HepG2 (cell line): ENCODE results near the gene NOTO. TPM values are rescaled to one million over a fixed set of nuclear protein-coding genes. Genes with fewer than 3 reads are reported as not detected.

Source experiments
- CBX5 ChIP-seq: sonication (generic); formaldehyde crosslinking; IDR thresholded peaks from 2 replicates; pipeline ENCODE4 v1.4.0; 2020; ENCODE audit warnings: missing genetic modification reagents, borderline replicate concordance
- CREB3 ChIP-seq: sonication (generic); formaldehyde crosslinking; IDR thresholded peaks from 2 replicates; pipeline ENCODE4 v1.5.0; 2020; ENCODE audit warnings: missing genetic modification reagents
- DPF2 ChIP-seq: sonication (generic); formaldehyde crosslinking; IDR thresholded peaks from 2 replicates; pipeline ENCODE4 v1.4.0; 2020; ENCODE audit warnings: mild to moderate bottlenecking, low read depth, missing genetic modification reagents, borderline replicate concordance
- HMG20B ChIP-seq: conservative IDR thresholded peaks from 2 replicates; pipeline ENCODE4 v1.6.1; 2016; ENCODE audit warnings: missing genetic modification reagents, missing compliant biosample characterization
- HMGXB4 ChIP-seq, 2 experiments: sonication (generic) in 1 of 2; formaldehyde crosslinking in 1 of 2; IDR thresholded peaks; 2 replicates each; pipeline versions ENCODE4 v1.4.0 to v1.6.1; 2018 to 2020; ENCODE audit warnings: missing genetic modification reagents in 2 of 2, borderline replicate concordance in 1 of 2, low read depth in 1 of 2, mild to moderate bottlenecking in 1 of 2, missing biosample characterization in 1 of 2
- HNRNPUL1 ChIP-seq: fragments of 200-400 bp; formaldehyde crosslinking; IDR thresholded peaks from 2 replicates; pipeline ENCODE4 v1.6.1; 2017; ENCODE audit warnings: low read depth, mild to moderate bottlenecking, low read length, moderate library complexity
- MEIS2 ChIP-seq: sonication (generic); formaldehyde crosslinking; IDR thresholded peaks from 2 replicates; pipeline ENCODE4 v1.9.0; 2021; ENCODE audit warnings: mild to moderate bottlenecking, missing genetic modification reagents
- MTF1 ChIP-seq: sonication (generic); formaldehyde crosslinking; IDR thresholded peaks from 2 replicates; pipeline ENCODE4 v1.5.0; 2020; ENCODE audit warnings: missing genetic modification reagents
- NFE2L1 ChIP-seq: sonication (generic); formaldehyde crosslinking; IDR thresholded peaks from 2 replicates; pipeline ENCODE4 v1.4.0; 2020; ENCODE audit warnings: missing genetic modification reagents, mild to moderate bottlenecking, borderline replicate concordance
- POGZ ChIP-seq: sonication (generic); formaldehyde crosslinking; IDR thresholded peaks from 2 replicates; pipeline ENCODE4 v1.4.0; 2020; ENCODE audit warnings: mild to moderate bottlenecking, missing genetic modification reagents
- POLR2A ChIP-seq, 2 experiments: IDR thresholded peaks; 2 replicates each; pipeline ENCODE4 v1.6.1; 2011; ENCODE audit warnings: low read depth in 2 of 2, low read length in 2 of 2, mild to moderate bottlenecking in 1 of 2, moderate library complexity in 1 of 2; ENCODE audit not compliant: insufficient read depth in 1 of 2
- RBM22 ChIP-seq: fragments of 200-400 bp; formaldehyde crosslinking; optimal IDR thresholded peaks from 2 replicates; pipeline ENCODE3; 2017; ENCODE audit warnings: mild to moderate bottlenecking, low read length, moderate library complexity
- SOX13 ChIP-seq, 3 experiments: fragments of 450-650 bp in 1 of 3; sonication (generic) in 1 of 3; formaldehyde crosslinking in 1 of 3; IDR thresholded peaks in 2 of 3; conservative IDR thresholded peaks in 1 of 3; 2 replicates each; pipeline versions ENCODE4 v1.5.0 to v1.6.1; 2016 to 2020; ENCODE audit warnings: antibody characterized with exemption in 1 of 3, mild to moderate bottlenecking in 1 of 3, missing compliant biosample characterization in 1 of 3, missing genetic modification reagents in 1 of 3, moderate library complexity in 1 of 3
- TEAD2 ChIP-seq: sonication (generic); formaldehyde crosslinking; IDR thresholded peaks from 2 replicates; pipeline ENCODE4 v1.9.0; 2021; ENCODE audit warnings: missing genetic modification reagents
- YEATS4 ChIP-seq: sonication (generic); formaldehyde crosslinking; IDR thresholded peaks from 2 replicates; pipeline ENCODE4 v1.4.0; 2020; ENCODE audit warnings: missing genetic modification reagents, borderline replicate concordance
- ZNF17 ChIP-seq: sonication (generic); formaldehyde crosslinking; IDR thresholded peaks from 2 replicates; pipeline ENCODE4 v1.5.0; 2020; ENCODE audit warnings: mild to moderate bottlenecking, missing genetic modification reagents
- ZNF709 ChIP-seq: sonication (generic); formaldehyde crosslinking; IDR thresholded peaks from 2 replicates; pipeline ENCODE4 v1.5.0; 2020; ENCODE audit warnings: mild to moderate bottlenecking, missing genetic modification reagents
- ZNF780A ChIP-seq: sonication (generic); formaldehyde crosslinking; IDR thresholded peaks from 2 replicates; pipeline ENCODE4 v1.8.0; 2022; ENCODE audit warnings: mild to moderate bottlenecking, missing genetic modification reagents, moderate library complexity
- ZSCAN20 ChIP-seq: sonication (generic); formaldehyde crosslinking; IDR thresholded peaks from 2 replicates; pipeline ENCODE4 v1.4.0; 2020; ENCODE audit warnings: missing genetic modification reagents, mild to moderate bottlenecking, borderline replicate concordance
- polyA plus RNA-seq, 8 experiments: library from polyadenylated mRNA; depleted of rRNA in 3 of 8; stranded (reverse) in 7 of 8; unstranded in 1 of 8; fragments of >200 nt; fragmentation: Illumina TruSeq in 4 of 8; extraction: Trizol in 4 of 8; gene quantifications; 2 replicates each; pipeline versions ENCODE4 v1.2.1 to v1.2.3, GENCODE V29; 2011 to 2016; ENCODE audit warnings: low read depth in 4 of 8, missing spikeins in 1 of 8, mixed read lengths in 1 of 8; ENCODE audit not compliant: insufficient read depth in 1 of 8
- total RNA-seq, 5 experiments: library from RNA; depleted of rRNA; stranded (reverse); fragments of >200 nt; fragmentation: Illumina TruSeq; extraction: Trizol; gene quantifications; 2 replicates each; pipeline ENCODE4 v1.2.3, GENCODE V29; 2016; ENCODE audit warnings: low read depth in 1 of 5
- TF ChIP-seq, protein P1 (sequence below): sonication (generic); formaldehyde crosslinking; IDR thresholded peaks from 2 replicates; pipeline ENCODE4 v1.4.0; 2020; ENCODE audit warnings: mild to moderate bottlenecking, low read depth, missing genetic modification reagents
- TF ChIP-seq, protein P2 (sequence below), 2 experiments: IDR thresholded peaks; 2 replicates each; pipeline ENCODE4 v1.6.1; 2011 to 2012; ENCODE audit warnings: low read length in 2 of 2, borderline replicate concordance in 1 of 2, low read depth in 1 of 2, mild to moderate bottlenecking in 1 of 2, moderate library complexity in 1 of 2

The NOTO gene
- total and polyA plus RNA-seq, 2 of the 13 experiments (the other 11 are each of a cell fraction or from before 2014, with no cell fraction given), result not detected

DNA sequence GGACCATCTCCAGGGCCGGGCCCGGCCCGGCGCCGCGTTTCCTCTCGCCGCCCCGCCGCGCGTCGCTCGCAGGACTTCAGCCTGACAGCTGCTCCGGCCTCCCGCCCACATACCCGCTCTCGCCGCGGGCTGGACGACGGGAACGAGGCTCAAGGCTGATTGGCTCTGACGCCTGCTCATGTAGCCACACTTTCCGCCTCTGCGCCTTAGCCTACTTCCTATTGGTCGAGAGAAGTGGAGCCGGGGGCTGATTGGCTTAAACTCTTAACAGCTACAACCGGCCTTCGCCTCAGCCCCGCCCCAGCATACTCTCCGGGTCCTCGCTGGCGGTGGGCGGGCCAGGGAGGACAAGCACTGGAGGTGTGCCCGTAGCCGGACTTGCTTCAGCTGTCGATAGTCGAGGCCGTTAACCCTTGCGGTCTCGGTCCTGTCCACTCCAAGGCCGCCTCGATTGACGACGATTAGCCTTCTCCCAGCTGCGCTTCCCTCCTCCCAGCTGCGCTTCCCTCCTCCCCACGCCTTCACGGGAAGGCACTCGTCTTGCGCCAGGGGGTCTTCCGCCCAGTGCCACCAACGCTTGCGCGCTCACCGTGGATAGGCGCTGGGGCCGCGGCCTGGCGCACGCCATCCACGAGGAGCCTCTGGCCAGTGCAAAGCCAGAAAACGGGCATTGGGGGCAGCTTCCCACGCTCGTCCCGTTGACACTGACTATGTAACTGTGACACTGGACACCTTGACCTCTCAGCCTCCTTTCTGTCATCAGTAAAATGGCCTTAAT lies 31.0 kb downstream of the NOTO start, which contains the start of gene PRADC1 (continued):
- TF ChIP-seq SOX13 (IDR thresholded peaks at IDR 0.05) (no peak), SOX13 (CRISPR knock-in tag; conservative IDR thresholded peaks at IDR 0.05 in 1 of 2, IDR thresholded peaks at IDR 0.05 in 1 of 2) (peak in 1 of 2 experiments; percentile 42; a peak in 2 of 4 replicates), HNRNPUL1 (no peak), CREB3 (CRISPR knock-in tag) (no peak), ZNF780A (peak; percentile 55; the same call in 1 of the 2 replicates), POGZ (CRISPR knock-in tag) (peak; percentile 76), TEAD2 (CRISPR knock-in tag) (no peak), DPF2 (CRISPR knock-in tag) (no peak), ZNF17 (CRISPR knock-in tag) (no peak), MTF1 (CRISPR knock-in tag) (no peak), RBM22 (no peak), CBX5 (CRISPR knock-in tag) (0 out of 2 replicates have a peak, but pooled peaks have one; percentile 51), YEATS4 (CRISPR knock-in tag) (no peak), POLR2A (IDR thresholded peaks at IDR 0.05; ENCODE audit: insufficient read depth in 1 of 2, low read depth in 2 of 2, low read length in 2 of 2) (peak; percentile 23 to 80; a peak in 2 of 4 replicates), HMG20B (CRISPR knock-in tag) (peak; percentile 59; the same call in 1 of the 2 replicates), ZSCAN20 (no peak), ZNF709 (CRISPR knock-in tag) (peak; percentile 82), NFE2L1 (CRISPR knock-in tag) (no peak), HMGXB4 (CRISPR knock-in tag; IDR thresholded peaks at IDR 0.05; ENCODE audit: borderline replicate concordance in 1 of 2, low read depth in 1 of 2) (peak in 1 of 2 experiments; percentile 56; a peak in 2 of 4 replicates), MEIS2 (CRISPR knock-in tag) (peak; percentile 66)
- TF ChIP-seq, protein P1, sequence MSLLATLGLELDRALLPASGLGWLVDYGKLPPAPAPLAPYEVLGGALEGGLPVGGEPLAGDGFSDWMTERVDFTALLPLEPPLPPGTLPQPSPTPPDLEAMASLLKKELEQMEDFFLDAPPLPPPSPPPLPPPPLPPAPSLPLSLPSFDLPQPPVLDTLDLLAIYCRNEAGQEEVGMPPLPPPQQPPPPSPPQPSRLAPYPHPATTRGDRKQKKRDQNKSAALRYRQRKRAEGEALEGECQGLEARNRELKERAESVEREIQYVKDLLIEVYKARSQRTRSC (CRISPR knock-in tag), result peak; percentile 44; the same call in 1 of the 2 replicates
- TF ChIP-seq, protein P2, sequence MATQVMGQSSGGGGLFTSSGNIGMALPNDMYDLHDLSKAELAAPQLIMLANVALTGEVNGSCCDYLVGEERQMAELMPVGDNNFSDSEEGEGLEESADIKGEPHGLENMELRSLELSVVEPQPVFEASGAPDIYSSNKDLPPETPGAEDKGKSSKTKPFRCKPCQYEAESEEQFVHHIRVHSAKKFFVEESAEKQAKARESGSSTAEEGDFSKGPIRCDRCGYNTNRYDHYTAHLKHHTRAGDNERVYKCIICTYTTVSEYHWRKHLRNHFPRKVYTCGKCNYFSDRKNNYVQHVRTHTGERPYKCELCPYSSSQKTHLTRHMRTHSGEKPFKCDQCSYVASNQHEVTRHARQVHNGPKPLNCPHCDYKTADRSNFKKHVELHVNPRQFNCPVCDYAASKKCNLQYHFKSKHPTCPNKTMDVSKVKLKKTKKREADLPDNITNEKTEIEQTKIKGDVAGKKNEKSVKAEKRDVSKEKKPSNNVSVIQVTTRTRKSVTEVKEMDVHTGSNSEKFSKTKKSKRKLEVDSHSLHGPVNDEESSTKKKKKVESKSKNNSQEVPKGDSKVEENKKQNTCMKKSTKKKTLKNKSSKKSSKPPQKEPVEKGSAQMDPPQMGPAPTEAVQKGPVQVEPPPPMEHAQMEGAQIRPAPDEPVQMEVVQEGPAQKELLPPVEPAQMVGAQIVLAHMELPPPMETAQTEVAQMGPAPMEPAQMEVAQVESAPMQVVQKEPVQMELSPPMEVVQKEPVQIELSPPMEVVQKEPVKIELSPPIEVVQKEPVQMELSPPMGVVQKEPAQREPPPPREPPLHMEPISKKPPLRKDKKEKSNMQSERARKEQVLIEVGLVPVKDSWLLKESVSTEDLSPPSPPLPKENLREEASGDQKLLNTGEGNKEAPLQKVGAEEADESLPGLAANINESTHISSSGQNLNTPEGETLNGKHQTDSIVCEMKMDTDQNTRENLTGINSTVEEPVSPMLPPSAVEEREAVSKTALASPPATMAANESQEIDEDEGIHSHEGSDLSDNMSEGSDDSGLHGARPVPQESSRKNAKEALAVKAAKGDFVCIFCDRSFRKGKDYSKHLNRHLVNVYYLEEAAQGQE (IDR thresholded peaks at IDR 0.05; ENCODE audit: borderline replicate concordance in 1 of 2, low read depth in 1 of 2, low read length in 2 of 2), result peak in 1 of 2 experiments; percentile 40; a peak in 1 of 4 replicates
